ENCODE data around the gene OTOP1.
A peak's percentile ranks its signal among the peaks of the same experiment; 100 is the strongest.
"Not testable (repeated sequence)": the region's sequence is repeated elsewhere in the genome, so short reads cannot be mapped to it uniquely, and the experiment has no call there.

OTOP1 gene

GRCh38 chr4:4226606-4227438 is at the start of gene OTOP1:
OTOP1 (minus strand) TSS chr4:4226929; CDS start chr4:4226864, 65 bp downstream.
- DNase-seq (ENCODE audit: low spot score): no peak

- DNase-seq (ENCODE audit: low spot score): no peak
Observed at GRCh38 chr4:4274226-4274625, 47.5 kb upstream of the OTOP1 start.

GRCh38 chr4:4271912-4272311 is 45.2 kb upstream of the OTOP1 start:
- DNase-seq (ENCODE audit: low spot score): no peak

- no peak for DNase-seq (ENCODE audit: low spot score)
Observed at GRCh38 chr4:4270529-4270928, 43.8 kb upstream of the OTOP1 start.

- no peak for DNase-seq (ENCODE audit: low spot score)
Observed at GRCh38 chr4:4269856-4270255, 43.1 kb upstream of the OTOP1 start.

GRCh38 chr4:4269331-4269731 is 42.6 kb upstream of the OTOP1 start:
- DNase-seq (ENCODE audit: low spot score): no peak

GRCh38 chr4:4268776-4269175 is 42.0 kb upstream of the OTOP1 start:
- no peak for DNase-seq (ENCODE audit: low spot score)

GRCh38 chr4:4267981-4268380 is 41.3 kb upstream of the OTOP1 start:
- DNase-seq (ENCODE audit: low spot score): no peak

- DNase-seq (ENCODE audit: low spot score): peak; percentile 57
Observed at GRCh38 chr4:4260185-4260751, 33.5 kb upstream of the OTOP1 start.

- no peak for DNase-seq (ENCODE audit: low spot score)
Observed at GRCh38 chr4:4259484-4260100, 32.9 kb upstream of the OTOP1 start.

- DNase-seq (ENCODE audit: low spot score): not testable (repeated sequence)
Observed at GRCh38 chr4:4257705-4258104, 31.0 kb upstream of the OTOP1 start.

GRCh38 chr4:4256799-4257198 is 30.1 kb upstream of the OTOP1 start:
- DNase-seq (ENCODE audit: low spot score): no peak

- no peak for DNase-seq (ENCODE audit: low spot score)
Observed at GRCh38 chr4:4254666-4255065, 27.9 kb upstream of the OTOP1 start.

GRCh38 chr4:4254199-4254598 is 27.5 kb upstream of the OTOP1 start:
- DNase-seq (ENCODE audit: low spot score): no peak

- no peak for DNase-seq (ENCODE audit: low spot score)
Observed at GRCh38 chr4:4249866-4250265, 23.1 kb upstream of the OTOP1 start.

GRCh38 chr4:4249342-4249741 is 22.6 kb upstream of the OTOP1 start:
- not testable (repeated sequence) for DNase-seq (ENCODE audit: low spot score)

- DNase-seq (ENCODE audit: low spot score): peak; percentile 9
Observed at GRCh38 chr4:4248885-4249203, 22.1 kb upstream of the OTOP1 start.

- peak; percentile 95 for DNase-seq (ENCODE audit: low spot score)
Observed at GRCh38 chr4:4248029-4248884, 21.5 kb upstream of the OTOP1 start, which contains the start of gene TMEM128. TMEM128 (minus strand) TSS chr4:4248223; CDS start chr4:4248202, 21 bp downstream.

GRCh38 chr4:4247696-4248028 is 20.9 kb upstream of the OTOP1 start:
- peak; percentile 5 for DNase-seq (ENCODE audit: low spot score)

GRCh38 chr4:4245172-4245571 is 18.4 kb upstream of the OTOP1 start:
- DNase-seq (ENCODE audit: low spot score): no peak

- DNase-seq (ENCODE audit: low spot score): not testable (repeated sequence)
Observed at GRCh38 chr4:4239551-4239950, 12.8 kb upstream of the OTOP1 start.

GRCh38 chr4:4233610-4234009 is 6.9 kb upstream of the OTOP1 start:
- DNase-seq (ENCODE audit: low spot score): no peak

- DNase-seq (ENCODE audit: low spot score): no peak
Observed at GRCh38 chr4:4228356-4228668, 1.6 kb upstream of the OTOP1 start.

Measured in activated CD4-positive, alpha-beta T cell treated with anti-CD3 and anti-CD28 coated beads, Interleukin-2, Interleukin-4, amounts not matched to agents 100 ng/mL and 50 ng/mL, durations not matched to agents 16 hours and 8 hours (primary cell).